ENCODE results near the gene F13A1. TPM values are rescaled to one million over a fixed set of nuclear protein-coding genes. Genes with fewer than 3 reads are reported as not detected.

F13A1 gene
- total and polyA plus RNA-seq, 2 of the 8 experiments (the other 6 are each of a cell fraction or from before 2014, with no cell fraction given), result 0.57 to 1.5 TPM

- Histone ChIP-seq H2BK15ac (ENCODE audit: low read length) (0 out of 2 replicates have a peak overlapping the region, but pooled peaks have one; percentile 29), H2BK20ac (ENCODE audit: low read length) (no peak overlapping the region), H3K56ac (replicated peaks; ENCODE audit: insufficient read length, low read depth, low read length) (no peak overlapping the region), H4K8ac (ENCODE audit: extremely low read depth, insufficient read depth, low read length) (no peak overlapping the region), H3K27ac (ENCODE audit: low read depth, low read length) (no peak overlapping the region), H4K91ac (replicated peaks; ENCODE audit: insufficient read length, low read length) (no peak overlapping the region), H4K20me1 (replicated peaks in 1 of 2; ENCODE audit: control insufficient read depth in 1 of 2, insufficient read depth in 2 of 2, low read length in 2 of 2) (no peaks in the 10 kb centered on the region), H3K4me1 (replicated peaks in 1 of 4; ENCODE audit: control insufficient read depth in 3 of 4, insufficient read depth in 4 of 4, low read length in 3 of 4) (no peaks in the 10 kb centered on the region; a peak in 2 of 7 replicates), H3K4ac (replicated peaks; ENCODE audit: insufficient read length, low read depth, low read length) (no peak overlapping the region), H2AK5ac (ENCODE audit: low read depth, low read length) (no peak overlapping the region), H3K79me2 (ENCODE audit: control insufficient read depth in 1 of 2, insufficient read depth in 2 of 2, low read length in 2 of 2) (no peaks in the 10 kb centered on the region), H3K9me3 (ENCODE audit: insufficient read depth in 2 of 2, low read depth in 1 of 2, low read length in 1 of 2) (no peaks in the 10 kb centered on the region), H2BK5ac (ENCODE audit: low read depth, low read length) (no peak overlapping the region), H3K18ac (ENCODE audit: extremely low read depth, low read length) (no peak overlapping the region; the same call in 1 of the 2 replicates), H2BK12ac (ENCODE audit: low read depth, low read length) (no peak overlapping the region), H3K79me1 (ENCODE audit: low read depth, low read length) (no peaks in the 10 kb centered on the region), H3K23ac (ENCODE audit: insufficient read length) (no peak overlapping the region), H3K4me3 (ENCODE audit: extremely low read depth in 1 of 4, insufficient read depth in 2 of 4, low read depth in 3 of 4, low read length in 4 of 4) (no peak overlapping the region), H3K36me3 (ENCODE audit: control insufficient read depth in 2 of 4, insufficient read depth in 4 of 4, low read length in 3 of 4) (no peaks in the 10 kb centered on the region), H2BK120ac (replicated peaks; ENCODE audit: low read depth, low read length) (no peak overlapping the region), H3K27me3 (replicated peaks in 1 of 4; ENCODE audit: control insufficient read depth in 3 of 4, extremely low read depth in 1 of 4, insufficient read depth in 3 of 4, low read length in 3 of 4) (no peaks in the 10 kb centered on the region; a peak in 1 of 7 replicates), H4K5ac (ENCODE audit: insufficient read length, low read depth, low read length) (no peak overlapping the region), H3K4me2 (ENCODE audit: insufficient read depth in 1 of 2, low read depth in 2 of 2, low read length in 2 of 2) (no peak overlapping the region), H3K14ac (ENCODE audit: insufficient read length) (no peak overlapping the region), H3K9ac (replicated peaks in 1 of 4; ENCODE audit: extremely low read depth in 1 of 4, low read depth in 3 of 4, low read length in 3 of 4) (no peak overlapping the region), H2AFZ (ENCODE audit: low read length) (0 out of 2 replicates have a peak overlapping the region, but pooled peaks have one; percentile 33), H3K23me2 (ENCODE audit: low read depth, low read length) (no peaks in the 10 kb centered on the region)
- WGBS, 2 experiments (ENCODE audit: extremely low coverage in 1 of 2, insufficient coverage in 1 of 2, insufficient read length in 1 of 2, insufficient replicate concordance in 2 of 2, low coverage in 1 of 2, low lambda C conversion rate in 2 of 2, missing lambda C conversion rate in 1 of 2), result 87% methylated on average over 11 of the region's 11 CpGs; no CpG with 5 or more reads in 1 of the 2 experiments
- CTCF ChIA-PET (ENCODE audit: partially characterized antibody), result interaction anchor here (0.7 to 1.5 kb wide), 5 partner anchors 12 to 298 kb away, joined by 3 to 4 read pairs (median 3); no protein-coding TSS in a partner anchor
- DNase-seq (ENCODE audit: low read depth in 1 of 2, low spot score in 2 of 2), result no peak
- POLR2A ChIA-PET (ENCODE audit: partially characterized antibody), result no interaction called here
- no peak for FAIRE-seq
- TF ChIP-seq RNF2 (IDR thresholded peaks at IDR 0.05; ENCODE audit: borderline replicate concordance, low read depth, low read length, missing control alignments, poor library complexity, severe bottlenecking) (no peak), USF2 (IDR thresholded peaks at IDR 0.05; ENCODE audit: low read length) (no peak), SIRT6 (IDR thresholded peaks at IDR 0.05; ENCODE audit: low read length) (no peak), KDM4A (IDR thresholded peaks at IDR 0.05; ENCODE audit: low read depth, low read length, severe bottlenecking) (no peak), JUND (IDR thresholded peaks at IDR 0.05; ENCODE audit: low read length) (no peak), SAP30 (IDR thresholded peaks at IDR 0.05; ENCODE audit: insufficient read depth, insufficient replicate concordance, low read length) (no peak), KDM1A (IDR thresholded peaks at IDR 0.05; ENCODE audit: borderline replicate concordance, low read length) (no peak)
- TF ChIP-seq, protein P1, sequence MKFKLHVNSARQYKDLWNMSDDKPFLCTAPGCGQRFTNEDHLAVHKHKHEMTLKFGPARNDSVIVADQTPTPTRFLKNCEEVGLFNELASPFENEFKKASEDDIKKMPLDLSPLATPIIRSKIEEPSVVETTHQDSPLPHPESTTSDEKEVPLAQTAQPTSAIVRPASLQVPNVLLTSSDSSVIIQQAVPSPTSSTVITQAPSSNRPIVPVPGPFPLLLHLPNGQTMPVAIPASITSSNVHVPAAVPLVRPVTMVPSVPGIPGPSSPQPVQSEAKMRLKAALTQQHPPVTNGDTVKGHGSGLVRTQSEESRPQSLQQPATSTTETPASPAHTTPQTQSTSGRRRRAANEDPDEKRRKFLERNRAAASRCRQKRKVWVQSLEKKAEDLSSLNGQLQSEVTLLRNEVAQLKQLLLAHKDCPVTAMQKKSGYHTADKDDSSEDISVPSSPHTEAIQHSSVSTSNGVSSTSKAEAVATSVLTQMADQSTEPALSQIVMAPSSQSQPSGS (IDR thresholded peaks at IDR 0.05; ENCODE audit: low read length), result no peak
These were observed 102.4 kb downstream of the F13A1 start for GRCh38 chr6:6217855-6218758.

Measured in H1 (cell line).